Activated T-cell treated with anti-CD3 and anti-CD28 coated beads for 48 hours (primary cell): ENCODE measurements around the gene SLC37A1.
A peak's percentile ranks its signal among the peaks of the same experiment; 100 is the strongest.

ENCODE experiments used
- DNase-seq: peaks from one replicate; pipeline ENCODE4 v3.0.0-alpha.2; 2020; ENCODE audit warnings: low read depth

Gene SLC37A1

DNA sequence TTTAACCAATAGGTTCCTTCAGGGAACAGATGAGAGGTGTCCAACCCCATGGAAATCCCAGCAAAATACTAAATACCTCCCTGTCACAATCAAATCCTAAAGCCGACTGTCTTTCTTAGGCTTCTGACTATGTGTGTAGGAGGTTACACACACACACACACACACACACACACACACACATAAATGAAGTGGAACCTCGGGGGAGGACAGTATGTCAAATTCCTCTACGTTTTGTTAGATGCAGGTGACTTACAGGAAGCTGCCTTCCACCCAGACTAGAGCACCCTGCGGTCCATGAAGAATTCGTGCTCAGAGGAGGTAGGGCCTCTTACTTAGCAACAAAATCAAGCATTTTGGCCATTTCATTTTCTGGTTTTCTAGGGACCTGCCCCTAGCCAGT is 34.1 kb upstream of the SLC37A1 start:
- DNase-seq = no peak

DNA sequence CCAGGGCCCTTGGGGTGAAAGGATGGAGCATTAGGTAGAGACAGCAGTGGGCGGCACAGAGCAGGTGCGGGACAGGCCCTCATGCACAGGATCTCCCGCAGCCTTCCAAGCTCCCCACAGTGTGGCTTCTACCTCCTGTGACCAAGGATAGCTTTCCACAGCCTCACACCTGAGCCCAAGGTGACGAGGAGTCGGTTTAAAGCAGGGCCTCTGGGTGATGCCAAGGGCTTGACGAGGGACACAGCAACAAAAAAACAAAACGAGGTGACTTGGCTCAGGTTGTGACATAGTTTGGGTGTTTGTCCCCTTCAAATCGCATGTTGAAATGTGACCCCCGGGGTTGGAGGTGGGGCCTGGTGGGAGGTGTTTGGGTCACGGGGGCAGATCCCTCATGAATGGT is 32.9 kb upstream of the SLC37A1 start:
- DNase-seq = no peak

DNA sequence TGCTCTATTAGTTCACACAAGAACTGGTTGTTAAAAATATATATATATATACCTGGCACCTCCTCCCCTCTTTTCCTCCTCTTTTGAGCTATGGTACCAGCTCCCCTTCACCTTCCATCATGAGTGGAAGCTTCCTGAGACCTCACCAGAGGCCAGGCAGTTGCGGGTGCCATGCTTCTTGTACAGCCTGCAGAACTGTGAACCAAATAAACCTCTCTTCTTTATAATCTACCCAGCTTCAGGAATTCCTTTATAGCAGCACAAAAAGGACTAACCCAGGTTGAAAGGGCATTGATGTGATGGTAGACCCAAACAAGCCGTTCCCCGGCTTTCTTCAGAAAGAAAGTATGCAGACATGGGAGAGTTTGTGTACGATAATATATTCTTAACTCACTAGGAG is 32.5 kb upstream of the SLC37A1 start:
- no peak for DNase-seq

DNA sequence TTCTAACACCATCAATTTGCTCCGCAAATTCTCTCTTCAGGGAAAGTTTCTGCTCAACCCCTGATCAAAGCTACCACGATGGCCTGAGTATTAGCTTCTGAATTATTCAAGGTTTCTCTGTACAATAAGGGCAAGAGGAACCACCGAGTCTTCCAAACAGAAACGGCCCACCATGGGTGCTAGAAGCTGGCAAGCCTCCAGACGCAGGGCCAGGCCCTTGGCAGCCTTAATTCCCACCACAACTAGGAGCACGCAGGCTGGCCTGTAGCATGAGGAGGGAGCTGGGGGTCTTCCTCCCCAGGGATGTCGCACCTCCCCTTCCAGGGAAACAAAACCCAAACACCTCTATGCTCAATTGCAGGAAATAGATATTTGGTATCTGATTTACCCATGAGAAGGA is 28.7 kb upstream of the SLC37A1 start:
- no peak for DNase-seq

DNA sequence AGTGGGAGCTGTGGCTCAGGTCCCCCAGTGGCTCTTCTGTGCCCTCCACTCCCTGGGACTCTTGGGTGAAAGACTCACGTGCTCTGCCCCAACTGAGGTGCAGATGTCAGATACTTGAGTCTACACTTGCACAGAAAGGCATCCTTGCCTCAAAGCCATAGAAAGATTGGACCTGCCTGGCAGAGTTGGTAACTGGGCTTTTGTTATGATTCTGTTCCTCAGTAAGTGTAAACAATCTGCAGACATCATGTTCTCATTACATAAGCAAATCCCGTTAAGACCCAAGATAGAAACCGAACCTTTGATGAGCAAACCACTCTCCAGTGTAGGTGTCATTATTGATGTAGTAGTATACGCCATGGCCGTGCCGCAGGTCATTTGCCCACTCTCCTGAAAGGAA is 27.6 kb upstream of the SLC37A1 start:
- DNase-seq = no peak

DNA sequence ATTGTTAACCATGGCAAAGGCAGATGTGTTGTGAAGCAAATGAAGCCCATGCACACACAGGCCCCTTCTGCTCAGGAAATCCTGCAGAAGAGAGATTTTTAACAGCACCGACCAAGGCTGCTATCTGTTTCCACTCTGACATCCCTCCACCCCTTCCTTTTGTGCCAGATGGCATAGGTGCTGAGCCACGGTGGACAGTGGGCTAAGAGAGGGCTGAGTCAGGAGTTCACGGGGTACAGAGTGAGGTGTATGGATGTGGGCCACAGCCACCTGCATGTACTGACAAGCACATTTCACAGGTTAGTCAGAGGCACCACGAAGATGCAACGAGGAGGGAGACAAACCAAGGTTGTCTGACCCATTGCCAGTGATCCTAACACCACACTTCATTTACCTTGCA is 27.1 kb upstream of the SLC37A1 start:
- DNase-seq = no peak

DNA sequence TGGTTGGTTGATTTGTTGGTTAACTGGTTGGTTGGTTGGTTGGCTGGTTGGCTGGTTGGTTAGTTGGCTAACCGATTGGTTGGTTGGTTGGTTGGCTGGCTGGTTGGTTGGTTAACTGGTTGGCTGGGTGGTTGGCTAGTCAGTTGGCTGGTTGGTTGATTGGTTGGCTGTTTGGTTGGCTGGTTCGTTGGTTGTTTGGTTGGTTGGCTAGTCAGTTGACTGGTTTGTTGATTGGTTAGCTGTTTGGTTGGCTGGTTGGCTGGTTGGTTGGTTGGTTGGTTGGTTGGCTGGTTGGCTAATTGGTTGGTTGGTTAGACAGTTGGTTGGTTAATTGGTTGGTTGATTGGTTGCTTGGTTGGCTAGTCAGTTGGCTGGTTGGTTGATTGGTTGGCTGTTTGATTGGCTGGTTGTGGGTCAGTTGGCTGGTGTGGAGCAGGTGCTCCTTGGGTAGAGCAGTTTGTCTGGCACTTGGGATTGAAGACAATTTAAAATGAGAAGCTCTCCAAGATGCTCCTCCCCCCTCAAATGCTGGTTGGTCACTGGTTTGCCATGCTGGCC is 24.6 kb upstream of the SLC37A1 start:
- no peak for DNase-seq

DNA sequence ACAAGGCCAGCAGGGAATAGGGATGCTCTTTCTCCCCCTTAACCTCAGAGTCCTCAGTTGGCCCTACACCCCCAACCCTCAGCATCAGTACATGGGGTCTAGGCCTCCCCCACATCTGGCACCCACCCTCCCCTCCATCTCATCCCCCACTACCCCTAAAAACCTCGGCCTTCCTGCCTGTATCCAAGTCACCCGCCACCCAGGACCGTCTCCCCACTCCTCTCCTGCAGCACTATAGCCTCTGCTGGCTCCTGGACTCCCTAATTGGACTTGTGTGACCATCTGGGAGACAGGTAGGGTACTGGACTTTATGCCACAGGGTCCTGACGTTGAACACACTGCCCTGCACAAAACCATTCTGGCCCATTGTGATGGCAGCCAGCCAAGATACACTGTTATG is 23.7 kb upstream of the SLC37A1 start:
- no peak for DNase-seq

DNA sequence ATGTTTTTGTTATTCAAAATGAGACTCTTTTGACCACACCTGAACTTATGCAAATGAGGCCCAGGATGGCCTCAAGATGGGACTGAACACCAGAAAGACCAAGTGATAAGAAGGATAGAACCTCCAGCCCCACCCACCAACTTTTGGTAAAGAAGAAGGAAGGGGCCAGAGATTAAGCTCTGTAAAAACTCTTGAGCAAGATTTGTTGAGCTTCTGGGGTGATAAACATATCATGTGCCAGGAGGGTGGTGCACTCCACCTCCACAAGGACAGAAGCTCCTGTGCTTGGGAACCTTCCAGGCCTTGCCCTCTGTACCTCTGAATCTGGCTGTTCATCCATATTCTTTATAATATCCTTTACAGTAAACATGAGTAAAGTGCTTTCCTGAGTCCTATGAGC is 22.9 kb upstream of the SLC37A1 start:
- no peak for DNase-seq

DNA sequence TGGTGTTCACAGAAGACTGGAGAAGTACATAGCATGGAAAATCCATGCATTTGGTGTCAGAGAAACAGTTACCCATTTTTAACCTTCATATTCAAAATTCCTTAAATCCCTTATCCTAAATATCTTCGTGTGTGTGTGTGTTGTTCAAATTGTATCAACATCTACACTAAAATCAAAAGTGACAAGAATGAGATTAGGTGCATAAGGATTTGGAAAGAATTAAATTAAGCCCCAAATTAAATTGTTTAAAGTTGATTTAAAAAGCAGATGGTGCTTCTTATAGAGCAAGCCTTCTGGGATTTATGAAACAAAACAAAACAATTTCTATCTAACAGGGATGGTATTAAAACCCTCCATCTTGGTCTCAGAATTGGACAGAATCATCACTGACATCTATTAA is 22.3 kb upstream of the SLC37A1 start:
- DNase-seq = no peak

DNA sequence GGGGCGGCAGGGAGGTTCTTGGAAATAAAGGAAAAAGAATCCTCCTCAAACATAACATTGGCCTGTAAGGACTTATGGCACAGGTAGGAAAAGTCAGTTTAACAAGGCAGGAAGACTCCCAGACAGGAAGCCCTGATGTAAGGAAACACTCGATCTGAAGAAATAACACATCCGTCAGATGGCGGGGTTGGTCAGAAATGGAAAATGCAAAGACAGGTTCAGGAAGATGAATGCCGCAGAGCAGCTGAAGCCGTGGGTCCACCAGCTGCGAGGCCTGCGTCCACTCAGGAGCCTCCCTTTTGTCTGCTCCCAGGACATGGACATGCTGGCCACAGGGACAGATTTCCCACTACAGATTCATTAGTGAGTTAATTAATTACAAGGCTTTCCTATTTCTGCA is 21.5 kb upstream of the SLC37A1 start:
- no peak for DNase-seq

DNA sequence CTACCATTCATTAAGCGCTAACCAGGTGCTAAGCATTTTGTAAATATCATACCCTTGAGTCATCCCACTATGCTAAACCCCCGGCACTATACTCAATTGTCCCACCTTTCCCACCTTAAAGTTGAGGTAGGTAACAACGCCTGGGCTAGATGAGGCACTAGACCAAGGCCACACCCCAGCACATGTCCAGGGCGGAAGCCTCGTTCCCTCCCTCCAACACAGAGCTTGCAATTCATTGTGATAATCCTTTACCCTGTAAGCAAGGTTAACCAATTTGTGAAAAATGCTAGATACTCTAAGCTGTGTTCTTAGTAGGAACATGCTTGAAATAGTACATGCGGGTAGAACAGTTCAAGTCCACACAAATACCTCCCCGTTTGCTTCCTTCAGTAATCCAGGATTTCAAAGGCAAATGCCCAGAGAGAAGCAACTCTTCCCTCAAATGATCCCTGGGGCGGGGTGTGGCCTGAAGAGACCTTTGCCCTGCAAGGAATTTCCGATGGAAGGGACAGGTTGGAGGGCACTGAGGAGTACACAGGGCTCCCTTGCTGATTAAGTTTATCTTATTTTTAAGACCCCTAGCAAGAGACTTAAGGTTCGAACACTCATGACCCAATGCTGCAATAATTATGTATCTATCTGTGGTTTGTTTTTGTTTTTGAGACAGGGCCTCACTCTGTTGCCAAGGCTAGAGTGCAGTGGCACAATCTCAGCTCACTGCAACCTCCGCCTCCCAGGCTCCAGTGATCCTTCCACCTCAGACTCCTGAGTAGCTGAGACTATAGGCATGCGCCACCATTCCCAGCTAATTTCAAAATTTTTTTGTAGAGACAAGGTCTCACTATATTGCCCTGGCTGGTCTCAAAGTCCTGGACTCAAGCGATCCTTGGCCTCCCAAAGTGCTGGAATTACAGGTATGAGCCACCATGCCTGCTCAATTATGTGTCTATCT is 20.3 kb upstream of the SLC37A1 start:
- DNase-seq = no peak

DNA sequence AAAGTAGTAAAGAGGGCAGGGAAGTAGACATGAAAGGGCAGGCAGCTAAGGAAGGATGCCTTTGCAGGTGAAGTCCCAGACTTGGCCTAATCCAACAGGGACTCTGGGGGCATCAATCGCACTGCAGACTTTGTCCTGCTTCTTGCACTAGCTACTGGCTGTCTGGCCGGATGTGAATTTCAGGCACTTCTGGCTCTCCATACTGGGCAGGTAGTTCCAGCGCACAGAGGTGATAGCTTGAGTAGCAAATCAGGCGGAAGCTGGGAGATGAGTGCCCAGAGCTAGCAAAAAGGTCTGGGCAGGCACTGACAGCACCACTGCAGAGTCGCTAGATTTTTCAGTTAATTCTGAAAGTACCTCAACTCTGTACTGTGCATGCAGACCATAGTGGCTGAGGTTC is 18.6 kb upstream of the SLC37A1 start:
- DNase-seq = no peak

DNA sequence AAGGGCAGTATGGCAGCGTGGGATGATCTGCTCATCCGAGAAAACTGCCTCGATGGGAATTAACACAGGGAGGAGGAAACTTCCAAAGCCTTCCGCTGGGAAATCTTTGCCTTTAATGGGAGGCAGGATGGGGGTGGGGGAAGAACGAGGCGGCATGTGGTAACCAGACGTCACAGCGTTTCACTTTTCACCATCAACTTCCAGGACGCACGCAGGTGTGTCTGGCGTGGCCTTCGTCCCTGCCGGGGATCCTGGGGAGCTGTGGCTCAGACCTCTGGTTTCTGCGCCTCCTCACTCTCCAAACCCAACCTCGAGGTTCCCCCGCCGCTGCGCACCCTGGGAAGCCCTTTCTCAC is 17.9 kb upstream of the SLC37A1 start:
- no peak for DNase-seq

DNA sequence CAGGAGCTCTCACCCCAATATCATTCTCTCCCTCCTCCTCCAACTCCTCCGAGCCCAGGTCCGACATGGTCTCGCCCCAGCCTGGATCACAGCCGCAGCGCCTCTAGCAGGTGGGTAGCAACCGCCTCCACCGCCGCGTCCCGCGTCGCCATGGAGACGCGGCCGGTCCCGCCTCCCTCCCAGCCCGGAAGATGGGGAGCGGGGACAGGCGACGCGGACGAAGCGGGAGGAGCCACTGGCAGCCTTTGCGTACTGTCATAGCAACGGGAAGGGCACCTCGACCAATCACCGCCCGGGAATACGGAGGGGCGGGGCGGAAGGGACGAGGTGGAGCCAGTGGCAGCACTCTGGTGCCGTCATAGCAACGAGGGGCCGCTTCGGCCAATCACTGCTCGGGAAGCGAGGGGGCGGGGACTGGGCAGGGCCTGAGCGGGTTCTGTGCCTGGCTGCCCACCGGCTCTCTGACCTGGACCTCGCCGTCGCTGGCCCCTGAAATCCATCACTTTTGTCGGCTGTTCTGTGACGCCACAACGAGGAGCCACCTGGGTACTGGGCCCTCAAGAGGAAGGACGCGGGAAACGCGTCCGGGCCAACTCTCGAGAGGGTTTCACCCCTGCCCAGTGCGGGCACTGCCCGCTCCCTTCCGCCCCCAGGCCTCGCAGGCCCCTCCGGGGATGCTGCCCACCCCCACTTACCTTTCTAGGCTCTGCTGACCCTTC is 17.4 kb upstream of the SLC37A1 start, which contains the start of gene RSPH1:
RSPH1 (minus strand) TSS at position 105 of the 719 bp plus-strand sequence; CDS start at position 67, 38 bp downstream.
- DNase-seq = peak; percentile 99

DNA sequence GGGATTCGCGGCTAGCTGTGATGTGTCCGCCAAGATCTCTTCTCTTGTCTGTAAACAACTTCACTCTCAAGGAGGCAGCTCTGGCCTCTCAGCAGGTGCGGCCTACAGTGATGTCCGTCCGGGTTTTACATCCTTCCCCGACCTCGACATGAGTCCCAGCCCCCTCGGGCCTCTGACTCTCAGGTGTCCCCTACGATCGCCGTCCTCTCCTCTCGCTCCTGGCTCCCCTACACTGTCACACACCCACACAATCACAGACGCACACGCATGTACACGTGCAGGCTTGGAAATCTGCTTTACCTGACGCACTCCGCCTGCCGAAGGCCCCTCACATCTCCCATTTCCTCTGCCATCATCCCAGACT is 16.8 kb upstream of the SLC37A1 start:
- no peak for DNase-seq

DNA sequence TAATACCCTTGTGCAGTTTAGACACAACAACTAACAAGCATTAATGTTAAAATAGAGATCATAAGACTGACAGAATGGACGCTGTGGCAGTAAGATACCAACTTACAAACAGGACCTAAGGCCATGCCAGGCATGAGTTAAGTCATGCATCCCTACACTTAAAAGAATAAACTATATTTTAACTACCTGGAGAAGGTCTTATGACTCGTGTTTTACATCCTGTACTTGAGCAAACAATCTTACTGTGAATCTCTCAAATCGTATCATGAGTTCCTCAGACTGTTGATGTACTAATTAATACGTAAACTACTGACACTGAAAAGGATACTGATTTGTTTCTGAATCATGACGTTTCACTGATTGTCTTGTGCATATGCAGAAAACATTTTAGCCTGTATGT is 15.6 kb upstream of the SLC37A1 start:
- DNase-seq = no peak

DNA sequence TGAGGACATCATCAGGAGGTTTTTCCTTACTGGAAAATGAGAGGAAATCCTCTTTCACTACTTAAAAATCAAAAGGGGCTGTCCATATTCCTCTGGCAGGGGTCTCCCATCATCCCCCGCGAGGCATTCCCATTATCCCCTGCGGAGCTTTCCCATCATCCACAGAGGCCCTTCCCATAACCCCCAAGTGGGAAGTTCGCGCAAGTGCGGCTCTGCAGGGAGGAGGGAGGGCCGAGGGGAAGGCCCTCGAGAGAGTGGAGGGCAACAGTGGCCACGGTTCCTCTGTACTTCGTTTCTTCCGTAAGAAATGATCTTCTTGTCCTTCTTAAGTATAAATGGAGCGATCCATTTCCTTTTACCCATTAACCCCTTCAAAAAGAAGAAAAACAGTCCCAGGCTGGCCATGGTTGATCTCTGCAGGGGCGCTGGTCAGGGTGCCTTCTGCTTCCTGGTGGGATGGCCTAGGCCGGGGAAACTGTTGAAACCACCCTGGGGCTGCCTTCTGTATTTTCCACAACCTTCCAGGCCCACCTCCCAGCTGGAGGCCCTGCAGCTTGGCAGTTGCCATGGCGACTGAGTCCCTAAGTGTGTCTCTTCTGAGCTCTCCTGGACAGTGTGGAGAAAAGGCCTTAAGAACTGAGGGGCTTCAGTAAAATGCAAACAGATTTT is 14.1 kb upstream of the SLC37A1 start:
- DNase-seq = no peak

DNA sequence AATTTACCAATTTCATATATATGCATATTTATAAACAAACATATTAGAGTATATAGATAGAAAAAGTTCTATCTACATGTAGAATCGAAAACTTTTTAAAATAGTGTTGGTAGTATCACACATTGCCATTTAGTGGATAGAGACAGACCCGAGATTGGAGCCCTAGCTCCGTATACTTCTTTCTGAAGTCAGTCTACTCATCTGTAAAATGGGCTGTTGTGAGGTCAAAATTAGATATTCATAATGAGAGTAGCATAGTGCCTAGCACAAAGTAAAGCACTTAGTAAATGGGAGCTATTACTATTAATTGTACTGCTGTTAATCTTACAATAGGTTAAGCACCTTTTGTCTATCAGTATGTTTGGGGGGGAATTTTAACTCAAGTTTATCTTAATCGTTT is 13.4 kb upstream of the SLC37A1 start:
- no peak for DNase-seq

DNA sequence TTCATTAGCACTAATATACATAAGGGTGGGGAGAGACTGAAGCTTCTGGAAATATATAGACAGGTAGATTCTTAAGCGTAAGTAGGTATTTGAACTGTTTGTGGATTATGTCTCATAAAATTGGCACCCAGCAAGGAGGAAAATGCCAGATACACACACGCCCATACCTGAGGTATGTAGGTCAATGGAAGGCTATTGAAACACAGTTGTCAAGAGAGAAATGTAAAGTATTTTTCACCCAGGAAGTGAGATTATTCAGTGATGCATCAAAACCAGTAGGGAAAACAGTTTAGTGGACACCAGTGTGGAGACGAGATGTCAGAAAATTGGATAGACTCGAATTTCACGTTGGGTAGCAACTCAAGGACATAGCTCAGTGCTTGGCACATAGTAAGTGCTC is 12.9 kb upstream of the SLC37A1 start:
- DNase-seq = no peak

DNA sequence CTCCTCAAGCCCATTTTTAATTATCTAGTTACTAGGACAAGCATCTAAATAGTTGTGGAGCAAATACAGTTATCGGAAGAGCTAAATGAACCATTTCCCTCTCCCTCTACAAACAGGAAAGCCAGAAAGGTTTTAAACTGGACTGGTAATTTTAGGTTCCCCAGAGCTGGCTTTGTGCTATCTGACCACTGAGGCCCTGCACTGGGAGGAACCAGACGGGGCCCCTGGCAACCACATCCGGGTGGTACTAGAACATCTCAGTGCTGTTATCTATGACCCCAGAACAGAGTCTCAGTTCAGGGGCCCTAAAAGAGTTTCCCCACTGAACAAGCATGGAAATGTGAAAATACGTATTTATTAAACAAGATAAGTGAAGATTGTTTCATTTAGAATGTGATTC is 9.9 kb upstream of the SLC37A1 start:
- no peak for DNase-seq

DNA sequence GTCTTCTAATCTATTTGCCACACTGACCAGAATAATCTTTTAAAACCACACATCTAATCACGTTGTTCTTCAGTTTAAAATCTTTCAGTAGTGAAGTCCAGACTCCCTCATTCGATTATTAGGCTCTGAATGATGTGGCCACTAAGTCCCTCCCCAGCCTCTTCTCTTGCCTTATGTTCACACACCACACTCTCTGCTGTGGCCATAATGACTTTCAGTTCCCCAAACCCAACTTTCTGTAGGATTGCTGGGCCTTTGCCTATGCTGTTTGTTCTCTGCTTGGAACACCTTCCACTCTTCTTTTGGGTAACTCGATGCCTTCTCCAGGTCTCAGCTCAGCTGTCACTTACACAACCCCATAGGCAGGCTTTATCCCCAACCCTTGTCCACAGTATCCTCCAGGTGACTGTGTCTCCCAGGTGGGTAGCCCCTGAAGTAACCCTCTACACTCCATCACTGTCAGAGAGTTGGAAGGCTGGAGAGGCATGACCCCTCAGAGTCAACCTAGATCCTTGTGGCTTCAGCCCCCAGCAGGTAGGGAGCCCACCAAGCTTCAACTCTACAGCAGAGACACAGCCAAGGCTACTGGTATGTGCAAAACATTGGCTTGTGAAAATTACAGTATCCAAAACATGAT is 8.4 kb upstream of the SLC37A1 start:
- DNase-seq = no peak
